UCSD-AML1 (cell line): Measurements from ENCODE around the gene VEGFB.
A peak's percentile ranks its signal among the peaks of the same experiment; 100 is the strongest.

Source experiments
- DNase-seq: peaks from one replicate; lab custom pipeline; 2025; ENCODE audit not compliant: unreplicated experiment; lab: John Stamatoyannopoulos, UW

VEGFB gene

DNA sequence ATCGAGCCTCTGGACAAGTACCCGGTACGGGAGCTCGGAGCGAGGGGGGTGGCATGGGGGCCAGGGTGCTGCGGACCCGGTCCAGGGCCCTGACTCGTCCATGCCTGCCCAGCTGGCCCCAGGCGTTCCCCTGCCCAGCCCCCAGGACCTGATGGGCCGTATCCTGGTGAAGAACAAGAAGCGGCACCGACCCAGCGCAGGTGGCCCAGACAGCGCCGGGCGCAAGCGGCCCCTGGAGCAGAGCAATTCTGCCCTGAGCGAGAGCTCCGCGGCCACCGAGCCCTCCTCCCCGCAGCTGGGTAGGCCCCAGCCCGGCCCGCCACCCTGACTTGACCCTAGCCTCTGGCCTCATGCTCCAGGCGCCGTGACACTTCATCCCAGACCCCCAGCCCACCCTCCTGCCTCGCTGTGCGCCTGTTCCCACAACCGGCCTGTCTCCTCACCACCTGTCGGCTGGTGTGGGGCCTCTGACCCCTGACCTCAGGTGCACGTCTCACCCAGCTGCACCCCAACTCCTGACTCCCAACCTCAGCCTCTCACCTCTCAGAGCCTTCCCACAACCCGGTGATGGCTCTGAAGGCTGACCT is 24.7 kb downstream of the VEGFB start:
- no peak for DNase-seq

DNA sequence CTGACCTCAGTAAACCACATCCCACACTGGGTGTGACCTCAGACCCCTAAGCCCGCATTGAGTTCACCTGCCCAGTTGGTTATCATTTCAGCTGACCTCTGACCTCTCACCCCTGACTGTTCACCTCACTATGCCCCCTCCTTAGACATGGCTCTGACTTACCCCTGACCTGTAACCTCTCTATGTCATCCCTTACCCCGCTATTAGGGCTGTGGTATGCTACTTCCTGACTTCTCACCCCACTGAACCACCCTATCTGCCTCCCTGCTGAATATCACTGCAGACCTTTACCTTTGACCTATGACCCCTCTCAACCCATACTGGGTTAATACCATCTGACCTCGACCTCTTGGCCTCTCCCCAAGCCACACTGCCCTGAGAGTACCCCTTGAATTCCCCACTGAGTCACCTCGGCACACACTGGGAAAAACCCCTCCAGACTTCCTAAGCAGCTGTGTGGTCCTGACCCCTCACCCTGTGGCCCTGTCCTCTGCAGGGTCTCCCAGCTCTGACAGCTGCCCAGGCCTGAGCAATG is 25.2 kb downstream of the VEGFB start:
- no peak for DNase-seq

DNA sequence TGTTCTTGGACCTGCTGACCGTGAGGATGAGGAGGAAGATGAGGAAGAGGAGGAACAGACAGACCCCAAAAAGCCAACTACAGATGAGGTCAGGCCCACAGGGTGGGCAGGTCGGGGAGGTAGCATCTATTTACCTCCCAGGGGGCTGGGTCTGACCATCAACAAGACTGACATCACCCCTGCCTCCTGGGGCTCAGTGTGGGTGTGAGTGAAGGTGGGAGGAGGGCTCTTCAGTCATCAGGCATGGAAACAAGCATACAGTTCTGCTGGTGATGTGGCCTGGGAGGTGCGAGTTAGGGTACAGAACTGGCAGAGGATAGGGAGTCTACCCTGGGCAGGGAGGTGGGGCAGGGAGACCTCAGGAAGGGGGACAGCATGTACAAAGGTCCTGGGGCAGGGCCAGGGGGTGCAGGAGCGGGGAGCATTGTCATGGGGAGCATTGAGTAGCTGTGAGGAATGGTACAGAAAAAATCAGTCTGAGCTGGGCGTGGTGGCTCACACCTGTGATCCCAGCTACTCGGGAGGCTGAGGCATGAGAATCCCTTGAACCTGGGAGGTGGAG is 25.8 kb downstream of the VEGFB start:
- no peak for DNase-seq

DNA sequence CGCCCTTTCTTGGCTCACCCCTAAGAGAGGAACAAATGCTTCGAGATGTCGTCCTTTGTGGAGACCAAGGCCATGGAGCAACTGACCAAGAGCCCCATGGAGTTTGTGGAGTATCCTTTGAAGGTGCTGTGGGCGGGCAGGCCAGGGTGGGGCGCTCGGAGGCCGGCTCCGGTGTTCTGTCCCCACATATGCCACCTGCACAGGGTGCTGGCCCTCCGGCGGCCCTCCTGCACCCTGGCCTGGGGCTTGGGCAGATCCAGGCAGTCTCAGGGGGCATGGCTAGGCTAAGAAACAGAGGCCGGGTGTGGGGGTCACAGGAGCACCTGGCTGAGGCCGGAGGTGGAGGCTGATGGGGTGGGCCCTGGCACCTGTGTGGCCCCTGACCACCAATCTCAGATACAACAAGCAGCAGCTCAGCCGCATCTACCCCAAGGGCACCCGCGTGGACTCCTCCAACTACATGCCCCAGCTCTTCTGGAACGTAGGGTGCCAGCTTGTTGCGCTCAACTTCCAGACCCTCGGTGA is 27.2 kb downstream of the VEGFB start:
- DNase-seq: no peak

GRCh38 chr11:64262271-64263002 is 28.1 kb downstream of the VEGFB start:
- DNase-seq: no peak

DNA sequence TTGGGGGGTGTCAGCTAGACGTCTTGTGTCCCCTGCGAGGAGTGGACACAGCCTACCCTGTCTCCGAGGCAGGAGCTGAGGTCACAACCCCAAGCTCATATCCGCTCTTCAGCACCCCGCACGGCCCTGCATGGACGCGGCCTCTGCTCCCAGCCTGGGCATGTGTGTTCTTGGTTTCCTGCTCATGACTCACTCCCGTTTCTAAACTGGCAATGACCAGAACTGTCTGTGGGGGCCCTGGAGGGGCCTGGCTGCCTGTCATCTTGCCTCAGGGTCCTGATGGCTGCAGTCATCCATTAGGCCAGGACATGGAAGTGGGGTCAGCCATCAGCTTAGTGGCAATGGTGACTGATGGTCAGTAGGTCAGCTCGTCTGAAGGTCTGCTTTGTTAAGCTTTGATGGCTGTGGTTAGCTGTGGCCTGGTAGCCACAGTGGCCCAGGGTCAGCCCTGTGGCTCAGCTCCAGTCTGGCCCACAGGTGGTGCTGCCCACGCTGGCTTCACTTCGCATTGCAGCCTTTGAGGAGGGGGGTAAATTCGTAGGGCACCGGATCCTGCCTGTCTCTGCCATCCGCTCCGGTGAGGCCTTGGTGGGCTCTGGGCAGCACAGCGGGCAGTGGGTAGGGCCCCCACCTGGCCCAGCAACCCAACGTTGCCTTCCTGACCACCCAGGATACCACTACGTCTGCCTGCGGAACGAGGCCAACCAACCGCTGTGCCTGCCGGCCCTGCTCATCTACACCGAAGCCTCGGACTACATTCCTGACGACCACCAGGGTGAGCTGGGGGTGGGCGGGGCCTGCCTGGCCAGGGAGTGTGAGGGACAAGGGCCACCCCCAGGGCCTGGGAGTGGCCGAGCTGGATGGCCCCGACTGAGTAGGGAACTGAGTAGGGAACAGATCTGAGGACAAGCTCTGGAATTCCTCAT is 28.9 kb downstream of the VEGFB start:
- DNase-seq: no peak

GRCh38 chr11:64263947-64264317 is 29.5 kb downstream of the VEGFB start:
- DNase-seq: no peak

- no peak for DNase-seq
Measured at GRCh38 chr11:64264371-64264852, 30.0 kb downstream of the VEGFB start.

GRCh38 chr11:64265176-64266160 is 31.1 kb downstream of the VEGFB start:
- no peak for DNase-seq

DNA sequence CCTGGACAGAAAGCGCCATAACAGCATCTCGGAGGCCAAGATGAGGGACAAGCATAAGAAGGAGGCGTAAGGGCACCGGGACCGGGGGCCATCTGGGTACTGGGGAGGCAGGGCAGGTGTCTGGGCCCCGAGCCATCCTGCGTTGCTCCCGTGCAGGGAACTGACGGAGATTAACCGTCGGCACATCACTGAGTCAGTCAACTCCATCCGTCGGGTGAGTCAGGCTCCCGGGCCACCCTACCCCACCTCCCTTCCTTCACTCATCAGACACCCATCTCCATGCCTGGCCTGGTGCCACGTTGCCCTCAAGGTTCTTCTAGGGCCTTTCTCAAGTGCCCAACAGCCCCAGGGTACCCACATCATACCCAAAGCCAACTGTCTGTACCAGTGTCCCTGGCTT is 32.0 kb downstream of the VEGFB start:
- DNase-seq: no peak

DNA sequence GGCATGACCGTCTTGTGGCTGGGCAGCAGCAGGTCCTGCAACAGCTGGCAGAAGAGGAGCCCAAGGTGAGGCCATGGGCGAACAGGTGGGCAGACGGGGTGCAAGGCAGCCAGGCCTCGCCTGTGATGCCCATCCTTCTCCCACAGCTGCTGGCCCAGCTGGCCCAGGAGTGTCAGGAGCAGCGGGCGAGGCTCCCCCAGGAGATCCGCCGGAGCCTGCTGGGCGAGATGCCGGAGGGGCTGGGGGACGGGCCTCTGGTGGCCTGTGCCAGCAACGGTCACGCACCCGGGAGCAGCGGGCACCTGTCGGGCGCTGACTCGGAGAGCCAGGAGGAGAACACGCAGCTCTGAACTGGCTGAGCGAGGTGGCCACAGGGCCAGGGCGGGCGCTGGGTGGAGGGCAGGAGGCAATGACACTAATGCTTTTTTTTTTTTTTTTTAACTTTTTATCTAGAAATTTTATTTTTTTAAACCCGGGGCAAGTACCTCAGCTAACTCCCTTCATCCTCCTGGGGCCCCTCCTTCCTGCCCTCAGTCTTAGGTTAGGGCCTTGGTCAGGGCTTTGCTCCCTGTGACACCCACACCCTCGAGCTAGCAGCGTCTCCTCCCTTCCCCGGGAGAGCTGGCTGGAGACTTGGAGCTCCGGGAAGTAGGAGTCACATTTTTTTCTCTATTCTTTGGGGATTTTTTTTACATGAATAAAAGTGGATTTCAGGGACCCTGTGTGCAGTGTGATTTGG is 33.0 kb downstream of the VEGFB start:
- DNase-seq: no peak

- DNase-seq: peak; percentile 72
Measured at GRCh38 chr11:64268025-64268892, 33.9 kb downstream of the VEGFB start.

GRCh38 chr11:64268893-64269539 is 34.6 kb downstream of the VEGFB start:
- peak; percentile 79 for DNase-seq

GRCh38 chr11:64269540-64270220 is 35.3 kb downstream of the VEGFB start:
- peak; percentile 99 for DNase-seq

- DNase-seq: no peak
Measured at GRCh38 chr11:64275031-64275800, 40.8 kb downstream of the VEGFB start.

DNA sequence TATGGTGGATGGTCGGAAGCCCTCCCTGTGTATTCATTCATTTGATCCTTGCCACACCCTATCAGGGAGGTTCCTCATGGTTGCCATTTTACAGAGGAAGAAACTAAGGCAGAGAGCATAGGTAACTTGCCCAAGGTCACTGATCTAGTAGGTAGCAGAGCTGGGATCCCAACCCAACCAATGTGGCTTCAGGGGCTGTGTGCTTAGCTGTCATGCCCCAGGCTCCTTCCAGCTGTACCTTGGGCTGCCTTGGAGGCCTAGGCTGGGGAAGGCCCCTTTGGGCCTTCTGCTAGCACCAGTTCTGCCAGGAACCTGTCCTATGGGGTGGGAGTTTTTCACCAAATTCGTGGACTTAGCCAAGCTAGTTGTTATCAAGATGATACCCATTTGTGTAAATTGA is 41.5 kb downstream of the VEGFB start:
- DNase-seq: no peak
